ENCODE data around the gene VARS1. TPM values are rescaled to one million over a fixed set of nuclear protein-coding genes. Genes with fewer than 3 reads are reported as not detected.
"Not testable (repeated sequence)": the region's sequence is repeated elsewhere in the genome, so short reads cannot be mapped to it uniquely, and the experiment has no call there.

Gene VARS1
- total and polyA plus RNA-seq, 2 of the 4 experiments (the other 2 are of a cell fraction) = 41.2 to 42.0 TPM

GRCh38 chr6:31801031-31801927 lies 5.7 kb upstream of the VARS1 start:
- H4K5ac ChIP-seq (ENCODE audit: low read depth, low read length); H3K4me2 ChIP-seq (ENCODE audit: low read depth, low read length); H4K91ac ChIP-seq (ENCODE audit: insufficient read depth, low read depth, low read length); H3K9ac ChIP-seq (ENCODE audit: low read depth, low read length); H3K27me3 ChIP-seq (ENCODE audit: control insufficient read depth, insufficient read depth, low read length); H2BK15ac ChIP-seq (ENCODE audit: low read depth, low read length); in situ Hi-C loops (cut with MboI; ENCODE audit: low sequenced_read_pairs); POLR2A ChIA-PET (ENCODE audit: unreplicated experiment); H2AK5ac ChIP-seq (ENCODE audit: low read depth, low read length); H2BK120ac ChIP-seq (ENCODE audit: low read depth, low read length); H3K18ac ChIP-seq (ENCODE audit: low read depth, low read length); H3K14ac ChIP-seq (replicated peaks; ENCODE audit: low read depth, low read length); DNase-seq; H3K23ac ChIP-seq (ENCODE audit: low read depth, low read length); ATAC-seq (ENCODE audit: low read depth); H3K4me1 ChIP-seq (ENCODE audit: control insufficient read depth, insufficient read depth, low read length); H2BK5ac ChIP-seq (ENCODE audit: low read depth, low read length, poor library complexity, severe bottlenecking); H3K36me3 ChIP-seq (ENCODE audit: control insufficient read depth, insufficient read depth, low read length); H4K8ac ChIP-seq (ENCODE audit: low read depth in 2 of 2, low read length in 2 of 2); H3K56ac ChIP-seq (ENCODE audit: extremely low read depth, insufficient read depth, low read length); H4K20me1 ChIP-seq (ENCODE audit: insufficient read depth, low read length); BruUV-seq (replicated peaks); H3K9me1 ChIP-seq (ENCODE audit: insufficient read depth, low read length); H3K9me3 ChIP-seq (ENCODE audit: control insufficient read depth, insufficient read depth, low read length); H2BK20ac ChIP-seq (ENCODE audit: low read depth, low read length); intact Hi-C loops (cut with micrococcal nuclease); H3K4me3 ChIP-seq (ENCODE audit: insufficient read depth, low read depth, low read length); dilution Hi-C loops (cut with HindIII; ENCODE audit: low sequenced_read_pairs, unreplicated experiment); H3K27ac ChIP-seq (ENCODE audit: insufficient read depth, low read length); H2AFZ ChIP-seq (replicated peaks; ENCODE audit: low read length, poor library complexity); H3K4ac ChIP-seq (ENCODE audit: low read depth, low read length); H2AK9ac ChIP-seq (replicated peaks; ENCODE audit: low read depth, low read length, poor library complexity): not testable (repeated sequence)
- WGBS, 2 experiments (ENCODE audit: extremely low coverage in 2 of 2, insufficient read length in 1 of 2) = 100% methylated on average over 1 of the region's 8 CpGs; no CpG with 5 or more reads in 1 of the 2 experiments
- H3K79me1 ChIP-seq (ENCODE audit: low read depth in 1 of 2, low read length in 2 of 2) = peaks cover 14 to 32% of the 10 kb centered on the region in 2 experiments
- CTCF ChIA-PET = interaction anchor here (0.6 kb wide), 1 partner anchor 149 kb away, joined by 4 read pairs; no protein-coding TSS in a partner anchor

Data from IMR-90 (cell line).